IgD-negative memory B cell (primary cell): ENCODE data around the gene DLGAP5. TPM values are rescaled to one million over a fixed set of nuclear protein-coding genes. Genes with fewer than 3 reads are reported as not detected.

Experiments used
- H3K27ac Mint-ChIP-seq, 3 donors: one replicate each; pipeline ENCODE4 v1.8.0; 2020 to 2022; ENCODE audit warnings: mild to moderate bottlenecking in 3 of 3, mixed read lengths in 3 of 3, moderate library complexity in 1 of 3
- H3K27me3 Mint-ChIP-seq: one replicate; pipeline ENCODE4 v1.8.0; 2021; ENCODE audit warnings: mixed read lengths
- H3K36me3 Mint-ChIP-seq: one replicate; pipeline ENCODE4 v1.8.0; 2020; ENCODE audit warnings: mild to moderate bottlenecking, mixed read lengths
- H3K4me1 Mint-ChIP-seq, 3 donors: one replicate each; pipeline ENCODE4 v1.8.0; 2020 to 2022; ENCODE audit warnings: mixed read lengths in 3 of 3, mild to moderate bottlenecking in 1 of 3
- H3K4me3 Mint-ChIP-seq, 4 donors: one replicate each; pipeline ENCODE4 v1.8.0; 2020 to 2022; ENCODE audit warnings: mild to moderate bottlenecking in 4 of 4, mixed read lengths in 4 of 4, moderate library complexity in 3 of 4
- H3K9me3 Mint-ChIP-seq, 3 donors: one replicate each; pipeline ENCODE4 v1.8.0; 2020 to 2021; ENCODE audit warnings: mixed read lengths in 3 of 3, mild to moderate bottlenecking in 1 of 3
- polyA plus RNA-seq: library from polyadenylated mRNA; unstranded; fragments of 300-500 nt; fragmentation: Illumina TruSeq; gene quantifications from one replicate; pipeline ENCODE4 v1.2.3, GENCODE V29; 2021

The DLGAP5 gene
- polyA plus RNA-seq, 1 donor from 2014 or later: not detected

DNA sequence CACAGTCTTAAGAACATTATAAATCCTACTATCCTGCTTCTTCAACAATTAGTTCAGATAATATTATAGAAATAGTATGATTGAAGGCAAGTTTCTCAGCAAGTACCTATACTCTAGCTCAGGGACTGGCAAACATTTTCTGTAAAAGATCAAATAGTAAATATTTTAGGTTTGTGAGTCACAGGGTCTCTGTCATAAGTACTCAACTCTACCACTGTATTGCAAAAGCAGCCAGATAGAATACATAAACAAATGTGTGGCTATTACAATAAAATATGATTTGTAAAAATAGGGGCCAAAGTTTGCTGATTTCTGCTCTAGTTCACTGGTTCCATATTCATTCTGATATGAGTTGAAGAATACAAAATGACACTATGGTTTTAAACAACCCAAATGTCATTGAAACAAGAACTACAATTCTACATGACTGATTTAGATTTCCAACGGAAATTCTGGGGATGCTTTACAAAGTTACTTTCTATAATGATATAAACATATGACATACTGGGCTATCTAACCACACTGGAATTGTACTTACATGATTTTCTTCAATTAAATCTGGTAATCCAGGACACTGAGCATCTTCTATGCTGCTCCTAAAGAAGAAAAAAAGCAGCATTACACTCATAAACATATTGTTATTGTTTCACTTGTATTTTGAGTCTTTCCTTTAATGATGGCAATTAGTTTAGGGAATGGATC, 39.2 kb downstream of the DLGAP5 start:
- H3K27me3 Mint-ChIP-seq: no peaks in the 10 kb centered on the region
- H3K4me1 Mint-ChIP-seq: peaks cover 0 to 3% (median 0%) of the 10 kb centered on the region in 3 donors
- no peak overlapping the region for H3K4me3 Mint-ChIP-seq

DNA sequence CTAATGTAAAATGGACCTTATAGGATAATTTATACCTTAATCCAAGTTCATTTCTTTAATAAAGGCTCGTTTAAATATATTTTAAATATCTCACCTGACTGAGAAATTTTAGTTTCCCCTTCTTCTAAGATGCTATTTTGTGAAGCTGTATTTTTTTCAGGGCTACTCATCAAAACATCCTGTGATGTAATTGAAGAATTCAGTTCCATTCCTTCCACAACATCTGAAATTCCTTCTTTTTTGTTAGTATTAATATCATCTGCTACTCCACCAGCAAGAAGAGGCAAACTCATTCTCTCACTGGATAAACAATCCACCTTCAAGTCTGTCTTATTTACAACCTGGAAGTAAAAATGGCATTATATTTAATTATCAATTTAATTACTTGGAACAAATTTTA, 39.8 kb downstream of the DLGAP5 start:
- no peaks in the 10 kb centered on the region for H3K36me3 Mint-ChIP-seq
- H3K27ac Mint-ChIP-seq: no peak overlapping the region
- no peaks in the 10 kb centered on the region for H3K9me3 Mint-ChIP-seq
- H3K4me3 Mint-ChIP-seq: no peak overlapping the region
- H3K27me3 Mint-ChIP-seq: no peaks in the 10 kb centered on the region
- peaks cover 0 to under 1% (median 0%) of the 10 kb centered on the region in 3 donors for H3K4me1 Mint-ChIP-seq

More for the DNA sequence above, 39.2 kb downstream of the DLGAP5 start:
- H3K9me3 Mint-ChIP-seq: no peaks in the 10 kb centered on the region
- H3K36me3 Mint-ChIP-seq: no peaks in the 10 kb centered on the region
- H3K27ac Mint-ChIP-seq: no peak overlapping the region

DNA sequence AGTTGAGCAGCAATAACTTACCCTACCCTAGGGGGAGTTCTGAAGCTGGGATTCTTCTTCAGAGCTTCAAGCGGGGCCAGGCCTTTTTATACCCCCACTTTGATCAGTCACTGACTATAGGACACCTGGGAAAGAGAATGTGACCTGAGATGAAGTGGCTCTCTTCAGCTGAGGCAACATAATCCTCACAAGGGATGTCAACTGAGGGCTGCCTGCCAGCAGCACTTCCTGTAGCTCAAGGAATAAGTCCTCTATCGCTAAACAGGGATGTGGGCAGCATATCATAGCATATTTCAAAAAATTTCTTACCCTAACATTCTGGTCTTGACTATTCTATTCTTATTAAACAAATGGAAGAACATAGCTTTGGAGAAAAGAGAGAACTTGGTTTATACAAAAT, 45.0 kb downstream of the DLGAP5 start:
- Mint-ChIP-seq H3K27ac (no peak overlapping the region), H3K9me3 (no peaks in the 10 kb centered on the region), H3K36me3 (no peaks in the 10 kb centered on the region), H3K4me3 (no peak overlapping the region), H3K4me1 (no peaks in the 10 kb centered on the region), H3K27me3 (no peaks in the 10 kb centered on the region)

DNA sequence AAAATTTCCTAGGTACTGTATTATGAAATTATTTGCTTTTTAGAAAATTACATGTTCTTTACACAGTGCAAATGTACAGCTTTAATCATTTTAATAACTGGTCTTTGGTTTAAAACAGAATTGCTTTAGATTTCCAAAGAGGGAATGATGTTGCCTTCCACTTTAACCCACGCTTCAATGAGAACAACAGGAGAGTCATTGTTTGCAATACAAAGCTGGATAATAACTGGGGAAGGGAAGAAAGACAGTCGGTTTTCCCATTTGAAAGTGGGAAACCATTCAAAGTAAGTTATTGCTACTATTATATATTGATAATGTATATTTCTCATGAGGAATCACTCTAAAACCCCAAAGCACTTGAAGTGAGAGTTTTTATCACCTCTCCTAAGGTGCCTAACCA, 48.9 kb downstream of the DLGAP5 start:
- Mint-ChIP-seq H3K36me3 (no peaks in the 10 kb centered on the region), H3K9me3 (peaks cover 0 to 2% (median 0%) of the 10 kb centered on the region in 3 donors), H3K4me1 (no peaks in the 10 kb centered on the region), H3K4me3 (no peak overlapping the region), H3K27ac (no peak overlapping the region), H3K27me3 (no peaks in the 10 kb centered on the region)

DNA sequence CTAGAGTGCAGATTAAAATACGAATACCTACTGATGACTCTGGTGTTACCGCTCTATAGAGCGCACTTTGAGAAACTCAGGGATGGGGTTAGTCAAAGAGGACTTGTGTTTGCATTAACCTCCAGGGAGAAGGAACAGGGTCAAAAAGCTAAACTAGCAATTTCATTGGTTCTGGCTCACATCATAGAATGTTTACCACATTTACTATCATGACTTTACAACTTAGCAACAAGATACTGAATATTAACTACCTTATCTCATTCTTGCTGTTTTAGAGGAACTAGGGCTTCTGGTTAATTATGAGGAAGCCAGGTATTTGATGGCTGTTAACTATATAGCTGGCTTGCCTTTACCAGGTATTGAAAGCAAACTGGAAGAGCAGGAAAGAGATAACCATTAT, 49.6 kb downstream of the DLGAP5 start:
- H3K9me3 Mint-ChIP-seq: peaks cover 0 to 2% (median 0%) of the 10 kb centered on the region in 3 donors
- H3K36me3 Mint-ChIP-seq: no peaks in the 10 kb centered on the region
- H3K4me3 Mint-ChIP-seq: no peak overlapping the region
- H3K4me1 Mint-ChIP-seq: no peaks in the 10 kb centered on the region
- no peaks in the 10 kb centered on the region for H3K27me3 Mint-ChIP-seq
- no peak overlapping the region for H3K27ac Mint-ChIP-seq

GRCh38 chr14:55139696-55140509, 51.5 kb downstream of the DLGAP5 start:
- no peaks in the 10 kb centered on the region for H3K27me3 Mint-ChIP-seq
- H3K36me3 Mint-ChIP-seq: no peaks in the 10 kb centered on the region
- no peak overlapping the region for H3K27ac Mint-ChIP-seq
- H3K4me3 Mint-ChIP-seq: no peak overlapping the region
- no peaks in the 10 kb centered on the region for H3K4me1 Mint-ChIP-seq
- H3K9me3 Mint-ChIP-seq: peaks cover 0 to 2% (median 0%) of the 10 kb centered on the region in 3 donors

GRCh38 chr14:55139141-55139540, 52.2 kb downstream of the DLGAP5 start:
- H3K9me3 Mint-ChIP-seq: peaks cover 0 to 2% (median 0%) of the 10 kb centered on the region in 3 donors
- no peaks in the 10 kb centered on the region for H3K4me1 Mint-ChIP-seq
- H3K27ac Mint-ChIP-seq: no peak overlapping the region
- no peaks in the 10 kb centered on the region for H3K36me3 Mint-ChIP-seq
- H3K27me3 Mint-ChIP-seq: no peaks in the 10 kb centered on the region
- no peak overlapping the region for H3K4me3 Mint-ChIP-seq

DNA sequence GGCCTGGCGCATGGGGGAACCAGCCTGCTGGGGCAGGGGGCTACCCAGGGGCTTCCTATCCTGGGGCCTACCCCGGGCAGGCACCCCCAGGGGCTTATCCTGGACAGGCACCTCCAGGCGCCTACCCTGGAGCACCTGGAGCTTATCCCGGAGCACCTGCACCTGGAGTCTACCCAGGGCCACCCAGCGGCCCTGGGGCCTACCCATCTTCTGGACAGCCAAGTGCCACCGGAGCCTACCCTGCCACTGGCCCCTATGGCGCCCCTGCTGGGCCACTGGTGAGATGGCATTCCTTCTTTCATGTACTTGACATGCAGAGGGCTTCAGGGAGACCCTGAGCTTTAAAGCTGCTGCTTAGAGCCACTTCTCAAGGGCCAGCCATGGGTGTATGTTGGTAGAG, 53.3 kb downstream of the DLGAP5 start:
- H3K27ac Mint-ChIP-seq: no peak overlapping the region

DNA sequence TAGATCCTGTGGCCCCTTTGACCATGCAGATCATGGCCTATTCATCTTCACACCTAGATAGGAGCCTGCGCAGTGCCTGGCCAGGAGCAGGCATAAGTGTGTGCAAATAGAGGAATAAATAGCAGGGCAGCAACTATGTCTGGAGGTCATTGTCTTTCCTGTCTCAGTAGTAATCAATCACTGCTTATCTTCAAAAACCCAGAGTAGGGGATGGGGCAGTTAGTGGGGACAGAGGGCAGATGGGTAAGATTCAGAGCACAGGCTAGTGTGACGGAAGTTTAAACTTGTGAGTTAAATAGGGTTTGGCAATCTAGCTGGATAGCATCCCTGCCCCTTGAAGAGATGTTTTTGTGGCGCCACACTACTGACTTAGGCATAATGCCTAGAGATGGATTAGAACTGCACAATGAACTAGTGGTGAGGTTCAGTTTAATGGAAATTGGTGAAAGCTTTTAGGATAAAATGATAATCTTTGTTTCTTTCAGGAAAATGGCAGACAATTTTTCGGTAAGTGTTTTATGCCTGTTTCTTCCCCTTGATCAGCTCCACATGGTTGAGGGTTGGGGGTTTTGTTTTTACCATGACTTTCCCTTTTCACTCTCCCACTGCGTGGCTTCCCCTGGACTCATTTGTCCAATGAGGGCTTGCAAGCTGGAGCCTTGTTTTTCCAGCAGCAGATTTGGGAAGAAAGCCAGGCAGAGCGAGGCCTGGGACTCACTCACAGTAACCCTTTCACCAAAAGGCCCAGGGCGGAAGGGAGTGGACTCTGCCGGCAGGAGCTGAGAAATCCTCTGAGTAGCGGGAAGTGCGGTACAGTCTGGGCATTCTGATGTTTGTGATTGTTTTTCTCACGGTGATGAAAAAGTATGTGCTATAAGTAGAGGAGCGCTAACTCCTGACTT, 54.2 kb downstream of the DLGAP5 start:
- H3K9me3 Mint-ChIP-seq: peaks cover 0 to 2% (median 0%) of the 10 kb centered on the region in 3 donors
- H3K27ac Mint-ChIP-seq: no peak overlapping the region
- H3K36me3 Mint-ChIP-seq: no peaks in the 10 kb centered on the region
- H3K27me3 Mint-ChIP-seq: peaks cover 3% of the 10 kb centered on the region
- H3K4me1 Mint-ChIP-seq: no peaks in the 10 kb centered on the region
- no peak overlapping the region for H3K4me3 Mint-ChIP-seq

More for the DNA sequence above, 53.3 kb downstream of the DLGAP5 start:
- Mint-ChIP-seq H3K4me1 (no peaks in the 10 kb centered on the region), H3K27me3 (peaks cover 3% of the 10 kb centered on the region), H3K4me3 (no peak overlapping the region), H3K9me3 (peaks cover 0 to 2% (median 0%) of the 10 kb centered on the region in 3 donors), H3K36me3 (no peaks in the 10 kb centered on the region)

DNA sequence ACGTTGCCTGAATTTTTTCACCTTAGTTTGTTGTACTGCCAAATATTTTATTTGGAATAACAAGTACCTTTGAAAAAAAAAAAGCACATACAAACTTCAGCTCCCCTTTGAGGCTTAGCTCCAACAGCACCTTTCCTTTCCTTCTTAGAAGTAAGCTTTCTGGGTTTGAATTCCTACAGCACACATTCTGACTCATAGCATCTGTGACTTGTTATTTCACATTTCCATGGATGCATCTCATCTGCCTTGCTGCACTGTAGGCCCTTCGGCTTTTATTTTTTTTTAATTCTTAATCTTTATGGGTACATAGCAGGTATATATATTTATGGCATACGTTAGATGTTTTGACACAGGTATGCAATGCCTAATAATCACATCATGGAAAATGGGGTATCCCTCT, 55.1 kb downstream of the DLGAP5 start:
- Mint-ChIP-seq H3K27ac (no peak overlapping the region), H3K4me1 (no peaks in the 10 kb centered on the region), H3K4me3 (no peak overlapping the region), H3K36me3 (no peaks in the 10 kb centered on the region), H3K9me3 (peaks cover 0 to 2% (median 0%) of the 10 kb centered on the region in 3 donors), H3K27me3 (peaks cover 3% of the 10 kb centered on the region)

- Mint-ChIP-seq H3K4me1 (peaks cover 0 to 7% (median 3%) of the 10 kb centered on the region in 3 donors), H3K9me3 (no peaks in the 10 kb centered on the region), H3K4me3 (no peak overlapping the region), H3K36me3 (no peaks in the 10 kb centered on the region), H3K27me3 (peaks cover 3% of the 10 kb centered on the region), H3K27ac (no peak overlapping the region)
These were observed 58.0 kb downstream of the DLGAP5 start for GRCh38 chr14:55133416-55133815.

DNA sequence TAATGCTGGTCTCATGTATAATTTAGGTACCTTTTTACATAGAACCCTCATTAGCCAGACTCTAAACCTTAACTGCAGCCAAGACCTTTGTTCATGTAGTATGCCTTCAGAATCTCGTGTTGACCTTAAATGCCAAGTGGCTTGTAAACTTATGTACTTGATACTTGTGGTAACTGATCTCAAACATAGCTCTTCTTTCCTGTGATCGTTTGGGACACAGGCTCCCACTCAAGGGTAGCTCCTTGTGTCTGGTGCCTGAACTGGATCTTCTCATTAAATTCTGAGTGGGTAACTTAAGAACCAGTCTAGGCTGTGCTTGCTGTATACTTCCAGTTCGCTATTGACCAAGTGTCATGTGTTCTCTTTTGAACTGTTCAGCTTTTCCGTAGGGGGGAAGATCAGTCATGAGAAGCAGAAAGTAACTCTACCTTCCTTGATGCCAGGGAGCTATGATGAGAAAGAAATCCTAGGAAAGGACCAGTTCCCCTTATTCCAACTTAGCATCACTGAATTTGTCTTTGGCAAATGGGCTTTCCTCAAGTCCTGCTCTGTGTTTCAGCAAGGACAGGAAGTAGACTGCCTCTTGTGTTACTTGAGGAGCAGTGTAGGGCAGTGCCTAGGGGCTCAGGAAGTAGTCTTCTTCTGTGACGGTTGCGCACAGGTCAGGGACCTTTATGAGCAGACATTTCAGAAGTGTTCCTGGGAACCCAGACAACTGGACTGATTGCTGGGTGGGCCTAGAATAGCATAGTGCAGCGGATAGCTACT, 59.8 kb downstream of the DLGAP5 start:
- no peak overlapping the region for H3K27ac Mint-ChIP-seq

DNA sequence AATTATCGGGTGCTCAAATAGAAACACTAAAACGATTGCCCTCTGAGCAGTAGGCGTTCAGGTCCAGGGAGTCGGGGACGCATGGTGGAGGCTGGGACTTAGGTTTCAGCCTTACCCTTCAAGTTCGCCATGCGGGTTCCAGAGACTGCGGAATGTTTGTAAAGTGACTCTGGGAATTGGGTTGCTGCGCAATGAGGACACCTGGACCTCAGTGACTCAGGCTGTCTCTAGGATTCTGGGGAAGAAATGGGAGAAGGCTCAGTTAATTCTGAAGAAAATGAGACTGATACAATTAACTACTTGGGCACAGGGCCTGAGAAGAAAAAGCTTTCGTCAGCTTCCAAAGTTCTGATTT, 61.2 kb downstream of the DLGAP5 start:
- peak overlapping the region in 1 of 3 donors; percentile 23 for H3K27ac Mint-ChIP-seq
- peak overlapping the region; percentile 67 to 94 (median 85) for H3K4me3 Mint-ChIP-seq
- H3K9me3 Mint-ChIP-seq: no peaks in the 10 kb centered on the region
- H3K36me3 Mint-ChIP-seq: no peaks in the 10 kb centered on the region
- peaks cover 0 to 10% (median 8%) of the 10 kb centered on the region in 3 donors for H3K4me1 Mint-ChIP-seq
- peaks cover 6% of the 10 kb centered on the region for H3K27me3 Mint-ChIP-seq

More for the DNA sequence above, 59.8 kb downstream of the DLGAP5 start:
- H3K4me1 Mint-ChIP-seq: peaks cover 0 to 7% (median 3%) of the 10 kb centered on the region in 3 donors
- no peaks in the 10 kb centered on the region for H3K9me3 Mint-ChIP-seq
- peaks cover 3% of the 10 kb centered on the region for H3K27me3 Mint-ChIP-seq
- peak overlapping the region in 2 of 4 donors; percentile 30 to 53 for H3K4me3 Mint-ChIP-seq
- no peaks in the 10 kb centered on the region for H3K36me3 Mint-ChIP-seq
